HepG2 (cell line): ENCODE results near the gene GPR37L1. TPM values are rescaled to one million over a fixed set of nuclear protein-coding genes. Genes with fewer than 3 reads are reported as not detected.

Source experiments
- ATAC-seq: fragments of 200-7000 bp; cut with Tn5 transposase; 3 replicates; pipeline ENCODE4 v1.9.1; 2020; ENCODE audit warnings: mild to moderate bottlenecking, moderate library complexity
- BruUV-seq: library from RNA; stranded (reverse); fragments of 400-500 nt; replicated peaks from 2 replicates; lab custom pipeline; 2021; lab: Mats Ljungman, UMichigan
- CTCF ChIA-PET: fragments of 300-600 bp; formaldehyde crosslinking; extraction: SDS; loops from one replicate; lab custom pipeline; 2021; ENCODE audit warnings: low total read pairs, inconsistent platforms, low intra/inter-chr PET ratio; lab: Yijun Ruan, JAX
- POLR2A ChIA-PET: fragments of 350-600 bp; sonication (Branson Sonifier 250); formaldehyde crosslinking; loops from one replicate; lab custom pipeline; 2020; ENCODE audit warnings: antibody characterized with exemption, inconsistent platforms; lab: Yijun Ruan, JAX
- DNase-seq: peaks from one replicate; pipeline ENCODE4 v3.0.0-alpha.2; 2015; ENCODE audit warnings: low spot score
- FAIRE-seq: peaks from 3 replicates; lab custom pipeline; 2011; peaks lifted over from hg19 to GRCh38; lab: Jason Lieb, UNC
- H2AFZ ChIP-seq: one replicate; pipeline ENCODE4 v1.6.1; 2011; ENCODE audit warnings: low read length, inconsistent platforms
- H3K27ac ChIP-seq: fragments of 300-600 bp; 3 replicates; pipeline ENCODE4 v1.8.0; 2011; ENCODE audit warnings: mixed run types, mild to moderate bottlenecking, mixed read lengths, low read length, inconsistent platforms; ENCODE audit not compliant: insufficient read depth; ENCODE audit errors: extremely low read length
- H3K27me3 ChIP-seq, 2 experiments: fragments of 200-600 bp in 1 of 2; 2 replicates in 1 of 2; 3 replicates in 1 of 2; pipeline versions ENCODE4 v1.6.0 to v1.8.0; 2011; ENCODE audit warnings: low read length in 2 of 2, mild to moderate bottlenecking in 2 of 2, moderate library complexity in 2 of 2, inconsistent platforms in 1 of 2; ENCODE audit not compliant: insufficient read depth in 2 of 2, control insufficient read depth in 1 of 2
- H3K36me3 ChIP-seq, 2 experiments: fragments of 200-600 bp in 1 of 2; replicated peaks in 1 of 2; 2 replicates in 1 of 2; 3 replicates in 1 of 2; pipeline versions ENCODE4 v1.5.1 to v1.8.0; 2011; ENCODE audit warnings: low read length in 2 of 2, inconsistent platforms in 1 of 2; ENCODE audit not compliant: insufficient read depth in 2 of 2, control insufficient read depth in 1 of 2
- H3K4me1 ChIP-seq: 2 replicates; pipeline ENCODE4 v1.5.1; 2012; ENCODE audit warnings: low read length, inconsistent platforms; ENCODE audit not compliant: insufficient read depth
- H3K4me2 ChIP-seq: 2 replicates; pipeline ENCODE4 v1.6.0; 2011; ENCODE audit warnings: low read depth, low read length, inconsistent platforms
- H3K4me3 ChIP-seq, 3 experiments: fragments of 200-600 bp in 1 of 3; sonication (generic), shearing (Covaris generic) in 1 of 3; replicated peaks in 1 of 3; 2 replicates each; pipeline ENCODE4 v1.5.1; 2011 to 2016; ENCODE audit warnings: low read length in 3 of 3, inconsistent platforms in 2 of 3, low read depth in 2 of 3, mild to moderate bottlenecking in 2 of 3, control low read depth in 1 of 3, mixed read lengths in 1 of 3; ENCODE audit not compliant: insufficient read depth in 1 of 3
- H3K79me2 ChIP-seq: one replicate; pipeline ENCODE4 v1.6.1; 2011; ENCODE audit warnings: low read length, inconsistent platforms; ENCODE audit not compliant: insufficient read depth
- H3K9ac ChIP-seq: 2 replicates; pipeline ENCODE4 v1.6.0; 2011; ENCODE audit warnings: mild to moderate bottlenecking, low read depth, low read length, inconsistent platforms; ENCODE audit not compliant: insufficient read depth
- H3K9me3 ChIP-seq: 2 replicates; pipeline ENCODE4 v1.5.1; 2012; ENCODE audit warnings: mild to moderate bottlenecking, low read length
- H4K20me1 ChIP-seq: 2 replicates; pipeline ENCODE4 v1.6.0; 2011; ENCODE audit warnings: inconsistent platforms, mild to moderate bottlenecking, low read length, moderate library complexity; ENCODE audit not compliant: insufficient read depth
- ARNT2 ChIP-seq: sonication (generic); formaldehyde crosslinking; IDR thresholded peaks from 2 replicates; pipeline ENCODE4 v1.8.0; 2022; ENCODE audit warnings: mild to moderate bottlenecking, low read depth, missing genetic modification reagents, moderate library complexity
- FLYWCH1 ChIP-seq: sonication (generic); formaldehyde crosslinking; IDR thresholded peaks from 2 replicates; pipeline ENCODE4 v1.8.1; 2023; ENCODE audit warnings: mild to moderate bottlenecking, missing genetic modification reagents
- GZF1 ChIP-seq: sonication (generic); formaldehyde crosslinking; IDR thresholded peaks from 2 replicates; pipeline ENCODE4 v1.5.1; 2020; ENCODE audit warnings: mild to moderate bottlenecking, missing genetic modification reagents
- HNF1A ChIP-seq, 2 experiments: sonication (generic) in 1 of 2; formaldehyde crosslinking in 1 of 2; IDR thresholded peaks; 2 replicates each; pipeline versions ENCODE4 v1.4.0 to v1.6.1; 2016 to 2020; ENCODE audit warnings: borderline replicate concordance in 1 of 2, low read depth in 1 of 2, mild to moderate bottlenecking in 1 of 2, missing genetic modification reagents in 1 of 2
- MZF1 ChIP-seq: sonication (generic); formaldehyde crosslinking; IDR thresholded peaks from 2 replicates; pipeline ENCODE4 v1.8.1; 2023; ENCODE audit warnings: mild to moderate bottlenecking, missing genetic modification reagents, borderline replicate concordance
- PAXIP1 ChIP-seq: sonication (generic); formaldehyde crosslinking; conservative IDR thresholded peaks from 2 replicates; pipeline ENCODE4 v1.4.0; 2020; ENCODE audit warnings: mild to moderate bottlenecking, missing genetic modification reagents, moderate library complexity
- POLR2AphosphoS5 ChIP-seq: IDR thresholded peaks from 2 replicates; pipeline ENCODE4 v1.6.1; 2012; ENCODE audit warnings: low read depth, low read length
- RAD51 ChIP-seq: fragments of 450-650 bp; IDR thresholded peaks from 2 replicates; pipeline ENCODE4 v1.6.1; 2016; ENCODE audit warnings: borderline replicate concordance
- ZHX1 ChIP-seq: sonication (generic); formaldehyde crosslinking; IDR thresholded peaks from 2 replicates; pipeline ENCODE4 v1.8.1; 2022; ENCODE audit warnings: low read depth, mild to moderate bottlenecking, missing genetic modification reagents
- ZNF280B ChIP-seq: sonication (generic); formaldehyde crosslinking; IDR thresholded peaks from 2 replicates; pipeline ENCODE4 v1.5.0; 2020; ENCODE audit warnings: missing genetic modification reagents, mild to moderate bottlenecking, borderline replicate concordance
- WGBS: methylation state at CpG from one replicate; pipeline ENCODE4 v1.1.6; 2017; ENCODE audit warnings: low lambda C conversion rate; 5-methylcytosine and 5-hydroxymethylcytosine counted together
- in situ Hi-C: cut with HindIII; loops from 2 replicates; pipeline ENCODE4 v1.10.0; 2017; ENCODE audit warnings: low pct_unique_long_range_greater_than_20kb; ENCODE audit not compliant: extremely low pct_ligation_motif_present
- intact Hi-C: fragments of 100-400 bp; cut with micrococcal nuclease; formaldehyde crosslinking; loops from one replicate; pipeline ENCODE4 v1.10.0; 2022; ENCODE audit not compliant: unreplicated experiment
- polyA plus RNA-seq, 8 experiments: library from polyadenylated mRNA; depleted of rRNA in 3 of 8; stranded (reverse) in 7 of 8; unstranded in 1 of 8; fragments of >200 nt; fragmentation: Illumina TruSeq in 4 of 8; extraction: Trizol in 4 of 8; gene quantifications; 2 replicates each; pipeline versions ENCODE4 v1.2.1 to v1.2.3, GENCODE V29; 2011 to 2016; ENCODE audit warnings: low read depth in 4 of 8, missing spikeins in 1 of 8, mixed read lengths in 1 of 8; ENCODE audit not compliant: insufficient read depth in 1 of 8
- total RNA-seq, 5 experiments: library from RNA; depleted of rRNA; stranded (reverse); fragments of >200 nt; fragmentation: Illumina TruSeq; extraction: Trizol; gene quantifications; 2 replicates each; pipeline ENCODE4 v1.2.3, GENCODE V29; 2016; ENCODE audit warnings: low read depth in 1 of 5

The GPR37L1 gene
- total and polyA plus RNA-seq, 2 of the 13 experiments (the other 11 are each of a cell fraction or from before 2014, with no cell fraction given): 0.13 TPM; not detected in 1

GRCh38 chr1:202145068-202145743 is 22.5 kb downstream of the GPR37L1 start:
- BruUV-seq: no TSS peak
- FAIRE-seq: no peak
- Histone ChIP-seq H2AFZ (no peak overlapping the region), H3K27me3 (peaks cover 0 to 49% of the 10 kb centered on the region in 2 experiments; a peak in 4 of 5 replicates), H3K4me3 (peak overlapping the region; percentile 65 to 80 (median 68)), H3K4me1 (peaks cover 28% of the 10 kb centered on the region), H4K20me1 (peaks cover 8% of the 10 kb centered on the region; the same call in 1 of the 2 replicates), H3K9ac (no peak overlapping the region), H3K9me3 (no peaks in the 10 kb centered on the region), H3K4me2 (peak overlapping the region; percentile 85), H3K36me3 (no peaks in the 10 kb centered on the region), H3K27ac (no peak overlapping the region), H3K79me2 (no peaks in the 10 kb centered on the region)
- no peak for ATAC-seq
- DNase-seq: no peak
- ChIA-PET CTCF (no interaction called here), POLR2A (no interaction called here)
- in situ Hi-C loops (no loop called here), intact Hi-C loops (no loop called here)
- 3% methylated on average over 10 of the region's 13 CpGs for WGBS
- TF ChIP-seq MZF1 (CRISPR knock-in tag) (no peak), FLYWCH1 (CRISPR knock-in tag) (no peak), HNF1A (IDR thresholded peaks at IDR 0.05; ENCODE audit: low read depth) (no peak), HNF1A (CRISPR knock-in tag; IDR thresholded peaks at IDR 0.05; ENCODE audit: borderline replicate concordance) (no peak), ZNF280B (CRISPR knock-in tag) (no peak), GZF1 (no peak), ARNT2 (CRISPR knock-in tag) (no peak), POLR2AphosphoS5 (no peak), PAXIP1 (CRISPR knock-in tag) (no peak), ZHX1 (CRISPR knock-in tag) (no peak), RAD51 (no peak)
